ENCODE measurements around the gene USP2. TPM values are rescaled to one million over a fixed set of nuclear protein-coding genes. Genes with fewer than 3 reads are reported as not detected.

USP2 gene
- not detected in 2 replicates for total RNA-seq

GRCh38 chr11:119381181-119381988 lies at the start of gene USP2:
USP2 (minus strand) TSS chr11:119381690; CDS start chr11:119373480, 8,210 bp downstream.

GRCh38 chr11:119422809-119423508 lies 41.5 kb upstream of the USP2 start, which contains the start of gene THY1:
THY1 (minus strand) TSS chr11:119423172; CDS start chr11:119420905, 2,267 bp downstream.

GRCh38 chr11:119346605-119347004 lies 34.9 kb downstream of the USP2 start, which contains the start of gene MFRP:
MFRP (minus strand) TSS chr11:119346705; CDS start chr11:119346513, 192 bp downstream.

GRCh38 chr11:119340335-119341221 lies 40.9 kb downstream of the USP2 start, which contains the start of gene C1QTNF5:
C1QTNF5 (minus strand) TSS chr11:119340883; CDS start chr11:119340397, 486 bp downstream.

GRCh38 chr11:119334174-119334930 lies 47.1 kb downstream of the USP2 start, which contains the start of gene RNF26:
RNF26 (plus strand) TSS chr11:119334527; CDS start chr11:119335123, 596 bp downstream.

GRCh38 chr11:119316729-119317591 lies 64.5 kb downstream of the USP2 start, which contains the start of gene MCAM:
MCAM (minus strand) TSS chr11:119317130; CDS start chr11:119317101, 29 bp downstream.

Other genes with a start within 250 kb of the USP2 start
- gene ABCG4, start 232.6 kb downstream of the USP2 start, total RNA-seq: 0.10 TPM in 1 of 2 replicates, not detected in the other
- gene NLRX1, start 213.0 kb downstream of the USP2 start, total RNA-seq: 11.9 and 15.1 TPM in 2 replicates
- not detected in 2 replicates for gene NHERF4, start 196.2 kb downstream of the USP2 start, total RNA-seq
- gene CBL, start 175.4 kb downstream of the USP2 start, total RNA-seq: 17.1 and 20.5 TPM in 2 replicates
- 6,515 and 6,907 TPM in 2 replicates for gene MCAM, start 64.6 kb downstream of the USP2 start, total RNA-seq
- 16.2 and 18.1 TPM in 2 replicates for gene RNF26, start 47.2 kb downstream of the USP2 start, total RNA-seq
- 82.2 and 90.1 TPM in 2 replicates for gene C1QTNF5, start 40.8 kb downstream of the USP2 start, total RNA-seq
- 0.07 TPM in 1 of 2 replicates, not detected in the other for gene MFRP, start 35.0 kb downstream of the USP2 start, total RNA-seq
- under 0.01 and 0.98 TPM in 2 replicates for gene THY1, start 41.5 kb upstream of the USP2 start, total RNA-seq